ENCODE data around the gene SLC9A7.

SLC9A7 gene

DNA sequence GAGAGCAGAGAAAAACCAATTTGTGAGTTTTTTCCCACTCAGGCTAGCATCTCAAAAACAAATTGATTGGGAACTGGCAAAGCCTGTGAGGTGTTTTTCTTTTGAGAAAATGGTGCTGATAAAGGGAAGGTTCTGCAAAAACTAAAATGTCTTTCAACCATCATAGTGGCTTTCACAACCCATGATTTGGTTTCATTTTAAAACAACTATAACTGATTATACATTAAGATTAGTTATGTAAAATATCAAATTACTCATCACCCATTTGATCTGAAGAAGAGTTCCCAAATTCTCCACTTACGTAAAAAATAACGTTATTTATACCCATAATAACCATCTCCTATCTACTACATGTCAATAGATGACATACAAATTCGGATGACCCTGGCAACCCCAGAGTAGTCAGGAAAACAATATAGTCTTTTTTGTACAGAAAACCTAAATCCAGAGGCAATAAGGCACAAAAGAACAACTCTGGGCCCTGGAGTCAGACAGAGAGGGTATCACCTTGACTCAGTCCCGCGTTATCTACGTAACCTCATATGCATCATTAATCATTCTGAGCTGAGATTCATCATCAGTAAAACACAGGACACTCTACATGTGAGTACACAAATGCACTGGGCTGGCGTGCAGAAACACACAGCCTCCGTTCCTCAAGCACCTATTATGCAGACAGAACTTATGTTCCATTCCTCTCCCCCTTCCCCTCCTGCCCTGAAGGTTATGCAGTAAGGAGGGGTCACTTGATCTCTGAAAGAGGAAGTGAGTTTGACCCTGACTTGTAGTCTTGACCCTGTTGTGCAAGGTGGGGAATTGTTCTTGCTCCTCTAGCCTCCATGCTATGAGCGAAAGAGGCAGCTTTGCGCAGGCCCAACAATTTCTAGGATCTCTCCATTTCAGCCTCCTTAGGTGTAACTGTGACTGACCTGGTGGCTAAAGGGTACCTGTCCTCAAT, 82.2 kb downstream of the SLC9A7 start:
- no peak overlapping the region for H3K4me3 ChIP-seq (ENCODE audit: low read length)
- TF ChIP-seq, protein P1, sequence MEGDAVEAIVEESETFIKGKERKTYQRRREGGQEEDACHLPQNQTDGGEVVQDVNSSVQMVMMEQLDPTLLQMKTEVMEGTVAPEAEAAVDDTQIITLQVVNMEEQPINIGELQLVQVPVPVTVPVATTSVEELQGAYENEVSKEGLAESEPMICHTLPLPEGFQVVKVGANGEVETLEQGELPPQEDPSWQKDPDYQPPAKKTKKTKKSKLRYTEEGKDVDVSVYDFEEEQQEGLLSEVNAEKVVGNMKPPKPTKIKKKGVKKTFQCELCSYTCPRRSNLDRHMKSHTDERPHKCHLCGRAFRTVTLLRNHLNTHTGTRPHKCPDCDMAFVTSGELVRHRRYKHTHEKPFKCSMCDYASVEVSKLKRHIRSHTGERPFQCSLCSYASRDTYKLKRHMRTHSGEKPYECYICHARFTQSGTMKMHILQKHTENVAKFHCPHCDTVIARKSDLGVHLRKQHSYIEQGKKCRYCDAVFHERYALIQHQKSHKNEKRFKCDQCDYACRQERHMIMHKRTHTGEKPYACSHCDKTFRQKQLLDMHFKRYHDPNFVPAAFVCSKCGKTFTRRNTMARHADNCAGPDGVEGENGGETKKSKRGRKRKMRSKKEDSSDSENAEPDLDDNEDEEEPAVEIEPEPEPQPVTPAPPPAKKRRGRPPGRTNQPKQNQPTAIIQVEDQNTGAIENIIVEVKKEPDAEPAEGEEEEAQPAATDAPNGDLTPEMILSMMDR (conservative IDR thresholded peaks at IDR 0.05; ENCODE audit: low read depth, low read length), result no peak
- no peak for DNase-seq (ENCODE audit: low read depth)

GRCh38 chrX:46673620-46674359, 85.1 kb downstream of the SLC9A7 start:
- no peak for DNase-seq (ENCODE audit: low read depth)
- H3K4me3 ChIP-seq (ENCODE audit: low read length), result no peak overlapping the region
- TF ChIP-seq, protein P1 (conservative IDR thresholded peaks at IDR 0.05; ENCODE audit: low read depth, low read length), result no peak

DNA sequence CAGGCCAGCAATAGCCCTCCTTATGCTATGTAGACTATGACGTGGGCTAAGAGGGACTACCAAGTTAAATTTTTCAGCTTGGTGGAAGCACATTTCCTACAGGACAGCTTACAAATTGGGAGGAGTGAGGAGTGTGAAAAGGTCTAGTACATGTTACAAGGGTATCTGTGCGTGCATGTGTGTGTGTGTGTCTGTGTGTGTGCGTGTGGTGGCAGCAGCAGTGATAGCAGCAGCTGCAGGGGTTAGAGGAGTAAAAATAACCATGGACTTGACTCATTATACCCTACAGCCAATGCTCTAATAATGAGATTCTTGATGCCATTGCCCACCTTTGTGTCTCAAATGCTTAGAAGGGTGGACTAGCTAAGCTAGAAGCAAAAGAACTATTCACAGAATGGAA, 88.6 kb downstream of the SLC9A7 start:
- TF ChIP-seq, protein P1 (conservative IDR thresholded peaks at IDR 0.05; ENCODE audit: low read depth, low read length), result no peak
- no peak overlapping the region for H3K4me3 ChIP-seq (ENCODE audit: low read length)
- DNase-seq (ENCODE audit: low read depth), result no peak

- TF ChIP-seq, protein P1 (conservative IDR thresholded peaks at IDR 0.05; ENCODE audit: low read depth, low read length), result no peak
- H3K4me3 ChIP-seq (ENCODE audit: low read length), result no peak overlapping the region
- DNase-seq (ENCODE audit: low read depth), result no peak
Measured at GRCh38 chrX:46666831-46667230, 92.1 kb downstream of the SLC9A7 start.

- TF ChIP-seq, protein P1 (conservative IDR thresholded peaks at IDR 0.05; ENCODE audit: low read depth, low read length), result no peak
- no peak overlapping the region for H3K4me3 ChIP-seq (ENCODE audit: low read length)
- DNase-seq (ENCODE audit: low read depth), result no peak
Measured at GRCh38 chrX:46665232-46666152, 93.4 kb downstream of the SLC9A7 start.

GRCh38 chrX:46662188-46662958, 96.5 kb downstream of the SLC9A7 start:
- TF ChIP-seq, protein P1 (conservative IDR thresholded peaks at IDR 0.05; ENCODE audit: low read depth, low read length), result no peak
- DNase-seq (ENCODE audit: low read depth), result no peak
- H3K4me3 ChIP-seq (ENCODE audit: low read length), result no peak overlapping the region
